ENCODE results near the gene DIO1.

- TF ChIP-seq CTCF (IDR thresholded peaks at IDR 0.05) (no peak), POLR2A (IDR thresholded peaks at IDR 0.05) (no peak)
Observed at GRCh38 chr1:53905509-53905908, 11.5 kb downstream of the DIO1 start.
